HG03558 (cell line): ENCODE results near the gene PTGR1.
"Not testable (repeated sequence)": the region's sequence is repeated elsewhere in the genome, so short reads cannot be mapped to it uniquely, and the experiment has no call there.

Experiments
- ATAC-seq: cut with Tn5 transposase; IDR thresholded peaks from one replicate; pipeline ENCODE4 v1.9.1; 2021; ENCODE audit warnings: moderate number of reproducible peaks; ENCODE audit not compliant: unreplicated experiment; ENCODE audit errors: extremely low read depth

The PTGR1 gene

GRCh38 chr9:111599092-111599954 is at the start of gene PTGR1:
Gene PTGR1 (minus strand): TSS chr9:111599647. CDS start chr9:111597422, 2,225 bp downstream.
- no peak for ATAC-seq

- ATAC-seq, result no peak
Measured at GRCh38 chr9:111649016-111649415, 49.6 kb upstream of the PTGR1 start.

- no peak for ATAC-seq
Measured at GRCh38 chr9:111648066-111648465, 48.6 kb upstream of the PTGR1 start.

- no peak for ATAC-seq
Measured at GRCh38 chr9:111646417-111646816, 47.0 kb upstream of the PTGR1 start.

- no peak for ATAC-seq
Measured at GRCh38 chr9:111645806-111646205, 46.4 kb upstream of the PTGR1 start.

GRCh38 chr9:111644195-111644772 is 44.8 kb upstream of the PTGR1 start:
- ATAC-seq, result no peak

GRCh38 chr9:111637421-111637950 is 38.0 kb upstream of the PTGR1 start:
- no peak for ATAC-seq

GRCh38 chr9:111634860-111635259 is 35.4 kb upstream of the PTGR1 start:
- no peak for ATAC-seq

GRCh38 chr9:111633389-111633736 is 33.9 kb upstream of the PTGR1 start:
- ATAC-seq, result no peak

GRCh38 chr9:111632695-111633388 is 33.4 kb upstream of the PTGR1 start:
- no peak for ATAC-seq

- no peak for ATAC-seq
Measured at GRCh38 chr9:111632060-111632459, 32.6 kb upstream of the PTGR1 start.

GRCh38 chr9:111631214-111631971 is 31.9 kb upstream of the PTGR1 start, which contains the start of gene DNAJC25:
Gene DNAJC25 (plus strand): TSS chr9:111631334. CDS start chr9:111631408, 74 bp downstream.
- peak; percentile 95 for ATAC-seq

GRCh38 chr9:111630964-111631213 is 31.4 kb upstream of the PTGR1 start:
- ATAC-seq, result no peak

GRCh38 chr9:111630182-111630963 is 30.9 kb upstream of the PTGR1 start:
- no peak for ATAC-seq

GRCh38 chr9:111628411-111628810 is 29.0 kb upstream of the PTGR1 start:
- ATAC-seq, result no peak

GRCh38 chr9:111627260-111627963 is 28.0 kb upstream of the PTGR1 start:
- ATAC-seq, result no peak

- no peak for ATAC-seq
Measured at GRCh38 chr9:111622626-111623025, 23.2 kb upstream of the PTGR1 start.

- ATAC-seq, result no peak
Measured at GRCh38 chr9:111621895-111622480, 22.5 kb upstream of the PTGR1 start.

- ATAC-seq, result not testable (repeated sequence)
Measured at GRCh38 chr9:111617349-111617748, 17.9 kb upstream of the PTGR1 start.
